HG03108 (cell line): ENCODE results near the gene EPSTI1.
"Not testable (repeated sequence)": the region's sequence is repeated elsewhere in the genome, so short reads cannot be mapped to it uniquely, and the experiment has no call there.

Source experiments
- ATAC-seq: cut with Tn5 transposase; IDR thresholded peaks from one replicate; pipeline ENCODE4 v1.9.1; 2021; ENCODE audit warnings: moderate library complexity; ENCODE audit not compliant: unreplicated experiment

Gene EPSTI1

GRCh38 chr13:42895776-42896175, 96.3 kb downstream of the EPSTI1 start:
- ATAC-seq = no peak

GRCh38 chr13:42894765-42895243, 97.2 kb downstream of the EPSTI1 start:
- ATAC-seq = no peak

- ATAC-seq = no peak
These were observed 98.8 kb downstream of the EPSTI1 start for GRCh38 chr13:42893214-42893671.

GRCh38 chr13:42892760-42893159, 99.3 kb downstream of the EPSTI1 start:
- ATAC-seq = no peak

- ATAC-seq = no peak
These were observed 100.5 kb downstream of the EPSTI1 start for GRCh38 chr13:42891591-42891990.

- ATAC-seq = no peak
These were observed 106.7 kb downstream of the EPSTI1 start for GRCh38 chr13:42885325-42885724.

- ATAC-seq = no peak
These were observed 108.1 kb downstream of the EPSTI1 start for GRCh38 chr13:42883771-42884467.

DNA sequence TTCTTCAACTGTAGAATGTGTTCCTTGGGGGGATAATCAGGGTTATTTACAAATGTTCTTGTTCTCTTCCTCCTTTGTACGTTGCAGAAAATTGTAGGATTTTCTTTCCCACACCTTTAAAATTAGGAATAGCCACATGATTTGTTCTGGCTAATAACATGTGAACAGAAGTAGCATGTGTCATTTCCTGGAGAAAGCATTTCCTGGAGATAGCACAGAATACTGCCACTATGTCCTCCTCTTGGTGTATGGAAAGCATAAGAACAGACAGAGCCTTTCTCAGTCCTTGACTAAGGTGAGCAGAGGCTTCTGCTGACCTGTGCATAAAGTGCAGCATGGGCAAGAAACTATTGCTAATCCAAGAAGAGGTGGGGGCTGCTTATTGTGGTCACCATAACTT, 108.9 kb downstream of the EPSTI1 start:
- ATAC-seq = no peak

DNA sequence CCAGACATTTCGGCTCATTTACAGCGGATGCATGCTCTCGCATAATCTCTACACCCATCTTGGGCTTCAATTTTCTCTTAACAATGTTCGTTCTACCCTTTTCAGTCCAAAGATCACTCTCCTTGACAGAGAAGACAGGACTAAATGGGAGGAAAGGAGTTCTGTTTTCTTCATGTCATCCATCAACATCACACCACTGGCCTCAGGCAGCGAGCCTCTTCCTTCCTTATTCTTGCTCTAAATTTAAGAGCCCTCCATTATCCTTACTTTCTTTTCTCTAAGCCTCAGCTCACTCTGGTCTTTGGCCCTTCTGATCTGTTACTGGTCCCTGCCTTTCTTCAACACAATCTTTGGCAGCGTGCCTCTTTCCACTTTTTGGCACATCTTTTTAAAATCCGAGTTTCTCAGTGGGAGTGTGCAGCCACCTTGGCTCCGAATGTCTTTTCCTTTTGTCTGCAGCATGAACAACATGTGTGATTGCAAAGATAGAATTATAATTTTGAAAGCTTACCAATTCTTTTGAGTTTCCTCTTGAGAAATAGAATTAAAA, 111.9 kb downstream of the EPSTI1 start:
- no peak for ATAC-seq

GRCh38 chr13:42878721-42879120, 113.3 kb downstream of the EPSTI1 start:
- ATAC-seq = no peak

DNA sequence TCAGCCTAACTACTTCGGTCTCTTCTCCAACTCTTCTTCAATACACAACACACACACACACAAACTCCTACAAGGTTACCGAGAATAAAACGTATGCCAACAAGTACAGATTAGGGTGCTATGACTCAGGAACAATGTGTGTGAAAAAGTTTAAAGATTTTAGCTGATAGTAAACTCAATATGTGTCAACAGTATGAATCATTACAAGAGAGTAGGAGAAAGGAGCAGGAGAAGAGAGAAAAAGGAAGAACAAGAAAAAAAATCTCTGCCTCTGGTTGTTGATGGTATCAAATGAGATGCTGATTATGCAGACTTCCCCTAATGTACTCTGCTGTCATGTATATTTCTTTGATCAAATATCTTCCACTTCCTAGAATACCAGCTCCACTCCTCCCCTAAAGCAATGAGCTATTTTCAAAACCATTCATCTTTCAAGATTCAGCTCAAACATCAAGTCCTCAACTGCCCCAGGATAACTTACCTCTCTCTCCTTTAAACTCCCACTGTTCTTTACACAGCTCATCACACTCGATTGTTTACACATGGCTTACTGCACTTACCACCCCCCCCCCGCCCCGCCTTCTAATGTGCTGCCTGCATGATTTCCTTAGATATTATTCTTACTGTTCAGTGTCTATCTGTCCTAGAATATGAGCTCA, 115.0 kb downstream of the EPSTI1 start:
- ATAC-seq = no peak

DNA sequence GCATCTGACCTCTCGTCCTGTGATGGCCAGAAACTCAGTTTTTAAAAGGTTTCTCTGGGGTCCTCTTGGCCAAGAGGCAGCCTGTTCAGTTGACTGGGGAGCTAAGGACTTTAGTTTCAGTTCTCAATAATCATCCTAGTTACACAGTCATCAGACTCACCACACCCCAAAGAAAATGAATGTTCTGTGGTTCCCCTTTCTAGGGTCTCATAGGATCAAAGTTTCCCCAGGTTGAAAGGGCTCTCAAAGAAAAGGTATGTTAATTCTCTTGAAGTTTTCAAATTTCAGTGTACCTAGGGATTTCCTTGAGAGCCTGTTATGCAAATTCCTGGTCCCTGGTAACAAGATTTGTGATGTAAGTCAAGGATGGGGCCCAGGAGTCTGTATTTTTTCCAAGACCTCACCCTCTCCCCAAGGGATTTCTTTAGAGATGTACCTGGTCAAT, 115.7 kb downstream of the EPSTI1 start:
- ATAC-seq = peak; percentile 93

- ATAC-seq = no peak
These were observed 116.4 kb downstream of the EPSTI1 start for GRCh38 chr13:42875475-42876269.

DNA sequence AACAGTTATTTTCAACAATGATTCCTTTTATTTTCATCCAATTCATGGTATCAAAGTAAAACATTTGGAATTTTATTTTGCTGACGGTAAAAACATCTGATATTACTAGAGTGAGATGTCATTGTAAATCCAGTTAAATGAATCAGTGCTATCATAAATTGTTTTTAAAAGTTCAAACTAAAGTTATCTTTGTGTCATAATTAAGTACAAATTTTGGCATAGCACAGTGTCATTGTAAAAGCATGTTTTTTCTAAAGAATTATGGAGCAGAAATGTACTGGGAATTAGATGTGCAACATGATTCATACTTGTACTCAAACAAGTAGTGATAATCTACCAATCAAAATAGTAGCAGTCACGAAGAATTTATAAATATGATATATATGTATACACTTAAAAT, 117.8 kb downstream of the EPSTI1 start:
- ATAC-seq = no peak

GRCh38 chr13:42873081-42873480, 119.0 kb downstream of the EPSTI1 start:
- no peak for ATAC-seq

GRCh38 chr13:42867232-42867631, 124.8 kb downstream of the EPSTI1 start:
- ATAC-seq = no peak

GRCh38 chr13:42865768-42866102, 126.3 kb downstream of the EPSTI1 start:
- no peak for ATAC-seq

DNA sequence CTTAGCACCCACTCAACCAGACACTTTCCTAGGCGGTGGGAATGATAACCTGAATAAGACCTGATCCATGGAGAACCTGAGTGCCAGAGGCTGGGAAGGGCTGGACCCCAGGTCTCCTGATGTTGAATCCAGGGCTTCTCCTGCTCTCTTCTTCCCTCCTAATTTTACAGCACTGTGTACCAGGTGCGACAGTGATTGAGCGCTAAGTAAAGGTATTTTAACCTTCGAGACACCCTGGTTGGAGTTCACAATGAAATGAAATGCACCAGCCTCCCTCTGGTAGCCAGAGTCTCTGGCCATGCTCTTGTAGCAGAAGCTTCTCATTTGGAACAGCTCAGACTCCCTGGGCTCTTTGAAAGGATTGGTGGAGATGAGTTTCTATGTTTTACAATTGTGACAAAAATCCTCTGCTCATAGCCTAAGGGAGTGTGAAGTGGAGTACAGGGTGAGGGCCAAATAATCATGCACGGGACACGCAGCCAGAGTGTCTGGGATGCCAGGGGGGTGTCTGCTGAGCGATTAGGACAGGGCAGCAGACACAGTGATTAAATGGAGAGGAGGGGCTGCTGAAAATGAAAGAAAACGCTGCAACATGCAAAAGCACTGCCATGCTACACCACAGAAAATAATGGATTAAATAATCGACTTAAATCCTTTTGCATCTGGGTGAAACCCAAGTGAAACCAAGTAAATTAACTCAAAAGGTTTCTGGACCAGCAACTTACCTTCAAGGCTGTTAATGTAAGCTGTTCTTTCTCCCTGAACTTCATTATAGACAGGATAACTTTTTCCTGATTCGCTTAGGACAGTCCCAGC, 126.9 kb downstream of the EPSTI1 start:
- ATAC-seq = no peak

DNA sequence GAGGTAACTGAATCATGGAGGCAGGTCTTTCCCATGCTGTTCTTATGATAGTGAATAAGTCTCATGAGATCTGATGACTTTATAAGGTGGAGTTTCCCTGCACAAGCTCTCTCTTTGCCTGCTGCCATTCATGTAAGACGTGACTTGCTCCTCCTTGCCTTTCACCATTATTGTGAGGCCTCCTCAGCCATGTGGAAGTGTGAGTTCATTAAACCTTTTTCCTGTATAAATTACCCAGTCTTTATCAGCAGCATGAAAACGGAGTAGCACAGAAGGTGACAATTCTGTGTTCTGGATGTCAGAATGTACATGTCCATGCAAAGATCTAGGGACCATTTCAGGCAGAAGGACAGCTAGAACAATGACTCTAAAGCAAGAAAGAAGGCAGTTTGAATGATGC, 129.7 kb downstream of the EPSTI1 start:
- not testable (repeated sequence) for ATAC-seq

DNA sequence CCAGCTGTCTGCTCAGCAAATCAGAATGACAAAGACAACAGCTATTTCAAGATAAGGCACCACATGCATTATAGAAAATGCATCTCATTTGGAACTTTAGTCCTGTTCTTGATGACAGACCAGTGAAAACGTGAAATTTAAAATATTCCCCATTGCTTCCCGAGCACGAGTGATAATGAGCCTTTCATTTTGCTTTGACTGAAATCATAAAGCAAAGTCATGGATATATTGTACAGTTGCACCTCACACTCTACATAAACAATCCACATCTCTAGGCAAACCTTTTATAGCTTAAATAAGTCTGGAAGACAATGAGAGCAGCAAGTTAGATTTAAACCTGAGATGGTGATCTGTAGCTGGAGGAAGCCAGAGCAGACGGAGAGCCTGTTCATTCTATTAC, 131.6 kb downstream of the EPSTI1 start:
- ATAC-seq = no peak

DNA sequence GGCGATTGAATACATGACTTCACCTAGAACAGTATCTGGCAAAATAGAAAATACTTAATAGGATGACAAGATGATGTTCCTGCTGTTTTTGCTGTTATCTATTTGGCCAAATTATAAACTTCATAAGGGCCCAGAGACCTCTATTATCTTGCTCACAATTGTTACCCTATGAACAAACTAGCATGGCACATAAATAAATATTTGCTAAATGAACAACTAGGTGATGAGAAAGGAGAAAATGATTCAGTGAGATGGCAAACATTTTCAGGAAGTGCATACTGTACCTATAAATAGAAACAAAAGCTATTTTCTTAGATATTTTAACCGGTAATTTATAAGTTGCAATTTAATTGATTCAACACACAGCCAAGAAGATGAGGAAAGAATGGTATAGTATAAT, 132.3 kb downstream of the EPSTI1 start:
- no peak for ATAC-seq
